ENCODE measurements around the gene TMEM14C.

Gene TMEM14C

GRCh38 chr6:10722820-10723566 is at the start of gene TMEM14C:
Gene TMEM14C (plus strand): TSS chr6:10723070. CDS start chr6:10724614, 1,544 bp downstream.
- H3K4me2 ChIP-seq: peak within 1 kb of the TSS; percentile 85
- no peaks in the 10 kb centered on the region for H3K36me3 ChIP-seq (ENCODE audit: insufficient read depth)
- peak within 1 kb of the TSS; percentile 72 for H2AFZ ChIP-seq (ENCODE audit: low read depth)
- H3K4me1 ChIP-seq (ENCODE audit: low read depth, poor library complexity, severe bottlenecking): peaks cover 37% of the 10 kb centered on the region
- H3K27ac ChIP-seq: peak within 1 kb of the TSS; percentile 71
- no peaks in the 10 kb centered on the region for H4K20me1 ChIP-seq (ENCODE audit: insufficient read depth)
- no peak for TF ChIP-seq CTCF (conservative IDR thresholded peaks at IDR 0.05; ENCODE audit: low read depth, low read length)
- peak within 1 kb of the TSS; percentile 75 for H3K9ac ChIP-seq
- no peaks in the 10 kb centered on the region for H3K27me3 ChIP-seq (ENCODE audit: insufficient read depth, low read depth)
- peaks cover 4% of the 10 kb centered on the region; the same call in 1 of the 2 replicates for H3K79me2 ChIP-seq (ENCODE audit: insufficient read depth, low read depth)
- H3K4me3 ChIP-seq (IDR thresholded peaks at IDR 0.05; ENCODE audit: insufficient read depth, low read depth, low read length): no peak within 1 kb of the TSS

GRCh38 chr6:10676403-10676802 is 46.5 kb upstream of the TMEM14C start:
- no peak overlapping the region for H3K27ac ChIP-seq
- H2AFZ ChIP-seq (ENCODE audit: low read depth): no peak overlapping the region
- no peaks in the 10 kb centered on the region for H4K20me1 ChIP-seq (ENCODE audit: insufficient read depth)
- no peak overlapping the region for H3K9ac ChIP-seq
- H3K79me2 ChIP-seq (ENCODE audit: insufficient read depth, low read depth): no peaks in the 10 kb centered on the region
- H3K36me3 ChIP-seq (ENCODE audit: insufficient read depth): no peaks in the 10 kb centered on the region; the same call in 1 of the 2 replicates
- no peak for TF ChIP-seq CTCF (conservative IDR thresholded peaks at IDR 0.05; ENCODE audit: low read depth, low read length)
- no peaks in the 10 kb centered on the region for H3K4me1 ChIP-seq (ENCODE audit: low read depth, poor library complexity, severe bottlenecking)
- no peak overlapping the region for H3K4me2 ChIP-seq
- H3K27me3 ChIP-seq (ENCODE audit: insufficient read depth, low read depth): no peaks in the 10 kb centered on the region
- no peak overlapping the region for H3K4me3 ChIP-seq (IDR thresholded peaks at IDR 0.05; ENCODE audit: insufficient read depth, low read depth, low read length)

- TF ChIP-seq CTCF (conservative IDR thresholded peaks at IDR 0.05; ENCODE audit: low read depth, low read length): no peak
- H3K9ac ChIP-seq: no peak overlapping the region
- H3K27ac ChIP-seq: no peak overlapping the region
- H3K4me3 ChIP-seq (IDR thresholded peaks at IDR 0.05; ENCODE audit: insufficient read depth, low read depth, low read length): no peak overlapping the region
- no peaks in the 10 kb centered on the region; the same call in 1 of the 2 replicates for H3K36me3 ChIP-seq (ENCODE audit: insufficient read depth)
- H3K27me3 ChIP-seq (ENCODE audit: insufficient read depth, low read depth): no peaks in the 10 kb centered on the region
- H2AFZ ChIP-seq (ENCODE audit: low read depth): no peak overlapping the region
- H4K20me1 ChIP-seq (ENCODE audit: insufficient read depth): no peaks in the 10 kb centered on the region
- no peaks in the 10 kb centered on the region for H3K79me2 ChIP-seq (ENCODE audit: insufficient read depth, low read depth)
- H3K4me1 ChIP-seq (ENCODE audit: low read depth, poor library complexity, severe bottlenecking): no peaks in the 10 kb centered on the region
- no peak overlapping the region for H3K4me2 ChIP-seq
These were observed 44.4 kb upstream of the TMEM14C start for GRCh38 chr6:10678456-10678855.

- Histone ChIP-seq H3K36me3 (ENCODE audit: insufficient read depth) (no peaks in the 10 kb centered on the region), H3K79me2 (ENCODE audit: insufficient read depth, low read depth) (no peaks in the 10 kb centered on the region), H3K4me1 (ENCODE audit: low read depth, poor library complexity, severe bottlenecking) (no peaks in the 10 kb centered on the region), H3K9ac (no peak overlapping the region), H3K4me2 (no peak overlapping the region), H2AFZ (ENCODE audit: low read depth) (no peak overlapping the region), H3K27me3 (ENCODE audit: insufficient read depth, low read depth) (no peaks in the 10 kb centered on the region), H4K20me1 (ENCODE audit: insufficient read depth) (no peaks in the 10 kb centered on the region), H3K27ac (no peak overlapping the region), H3K4me3 (IDR thresholded peaks at IDR 0.05; ENCODE audit: insufficient read depth, low read depth, low read length) (no peak overlapping the region)
- TF ChIP-seq CTCF (conservative IDR thresholded peaks at IDR 0.05; ENCODE audit: low read depth, low read length): no peak
These were observed 41.1 kb upstream of the TMEM14C start for GRCh38 chr6:10681795-10682194.
